HG03064 (cell line): ENCODE measurements around the gene FEZ2.
A peak's percentile ranks its signal among the peaks of the same experiment; 100 is the strongest.

Experiments used
- ATAC-seq: cut with Tn5 transposase; IDR thresholded peaks from one replicate; pipeline ENCODE4 v1.9.1; 2021; ENCODE audit warnings: low read depth; ENCODE audit not compliant: unreplicated experiment

The FEZ2 gene

DNA sequence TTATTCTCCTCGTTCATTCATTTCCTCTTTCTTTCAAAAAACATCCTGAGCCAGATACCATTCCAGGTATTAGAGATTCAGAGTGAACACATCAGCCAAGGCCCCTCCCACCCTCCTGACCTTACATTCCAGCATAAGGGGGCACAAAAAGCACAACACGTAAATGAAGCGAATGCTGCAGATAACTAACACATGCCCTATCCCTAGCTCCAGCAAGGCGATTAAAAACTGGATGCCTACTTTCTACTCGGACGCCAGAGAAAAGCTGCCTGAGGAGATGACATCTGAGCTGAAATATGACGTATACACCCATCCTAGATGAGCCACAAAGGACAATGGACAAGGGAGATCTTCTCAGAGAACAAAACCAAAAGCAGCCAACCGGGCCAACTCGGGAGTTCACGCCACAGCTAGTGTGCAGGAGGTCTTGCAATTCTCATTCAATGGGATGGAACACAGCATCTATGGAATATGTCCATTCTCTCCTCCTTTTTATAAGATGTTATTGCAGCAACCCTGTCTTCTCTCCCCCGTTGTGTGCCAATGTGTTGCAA lies 33.5 kb downstream of the FEZ2 start:
- no peak for ATAC-seq

DNA sequence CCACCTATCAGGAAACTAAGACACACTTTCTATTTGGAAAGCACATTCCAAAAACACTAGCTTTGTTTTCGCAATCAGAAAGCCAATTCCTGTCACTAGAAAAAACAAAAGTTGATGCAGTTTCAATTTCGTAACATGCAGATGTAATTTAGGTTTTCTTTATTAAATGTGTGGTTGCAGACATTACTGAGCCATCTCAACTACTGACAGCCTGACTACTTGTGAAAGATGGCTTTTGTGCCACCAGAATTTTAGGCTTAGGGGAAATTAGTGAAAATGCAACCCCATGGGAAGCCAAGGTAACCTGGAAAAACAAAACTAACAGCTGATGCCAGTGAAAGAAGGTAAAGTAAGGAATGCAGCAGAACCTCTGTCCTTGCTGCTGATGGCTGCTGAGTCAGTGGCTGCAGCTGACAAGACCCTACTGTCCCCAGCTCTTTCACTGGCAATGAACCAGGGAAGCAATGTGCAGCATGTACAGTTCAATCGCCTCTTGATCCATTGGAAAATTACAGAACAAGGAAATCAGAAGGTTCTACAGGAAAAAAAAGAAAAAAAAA lies 34.9 kb downstream of the FEZ2 start:
- ATAC-seq = no peak

DNA sequence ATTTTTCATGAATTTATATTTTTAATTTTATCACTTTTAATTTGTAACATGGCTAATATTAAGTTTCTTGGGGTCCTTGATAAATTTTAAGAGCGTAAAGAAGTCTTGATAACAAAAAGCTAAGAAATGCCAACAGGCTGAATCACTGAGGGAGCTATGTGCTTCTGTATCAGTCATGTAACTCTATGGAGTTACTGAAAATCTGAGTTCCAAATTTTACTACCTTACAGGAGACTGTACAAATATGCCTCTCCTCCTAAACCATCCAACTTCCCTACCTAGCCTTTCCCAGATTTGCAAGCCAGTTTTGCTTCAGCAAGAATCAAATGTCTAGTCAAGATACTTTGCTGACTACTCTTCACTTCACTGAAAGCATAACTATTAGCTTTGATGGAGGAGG lies 35.7 kb downstream of the FEZ2 start:
- no peak for ATAC-seq

DNA sequence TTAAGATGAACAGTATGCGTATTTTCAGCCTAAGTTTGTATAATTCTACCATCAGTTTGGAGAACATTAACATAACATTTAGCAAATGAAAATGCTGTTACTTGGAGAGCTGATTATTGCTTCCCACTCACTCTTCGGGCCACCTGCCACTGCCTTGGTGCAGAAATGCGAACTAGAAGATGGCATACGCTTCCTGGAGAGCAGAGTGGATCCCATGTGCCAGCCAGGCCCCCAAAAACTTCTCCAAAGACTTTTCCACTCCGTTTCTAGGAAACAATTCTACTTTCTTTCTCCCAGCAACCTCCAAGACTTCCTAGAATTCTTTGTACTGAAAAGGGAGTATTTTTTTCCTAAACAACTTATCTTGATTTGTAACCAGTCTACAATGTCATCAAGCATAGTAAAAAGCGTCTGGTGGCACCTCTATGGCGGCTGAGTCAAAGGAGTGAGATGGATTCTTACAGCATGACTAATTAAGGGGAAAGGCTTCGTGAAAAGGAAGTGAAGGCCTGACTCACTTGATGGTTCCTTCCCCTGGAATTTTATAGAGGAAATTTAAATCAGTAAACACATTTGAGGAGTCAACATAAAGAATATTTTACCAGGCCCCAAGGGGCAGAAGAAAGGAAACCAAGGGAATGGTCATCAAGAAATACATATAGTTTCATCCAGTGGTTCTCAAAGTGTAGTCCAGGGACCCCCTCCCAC lies 36.6 kb downstream of the FEZ2 start:
- no peak for ATAC-seq

DNA sequence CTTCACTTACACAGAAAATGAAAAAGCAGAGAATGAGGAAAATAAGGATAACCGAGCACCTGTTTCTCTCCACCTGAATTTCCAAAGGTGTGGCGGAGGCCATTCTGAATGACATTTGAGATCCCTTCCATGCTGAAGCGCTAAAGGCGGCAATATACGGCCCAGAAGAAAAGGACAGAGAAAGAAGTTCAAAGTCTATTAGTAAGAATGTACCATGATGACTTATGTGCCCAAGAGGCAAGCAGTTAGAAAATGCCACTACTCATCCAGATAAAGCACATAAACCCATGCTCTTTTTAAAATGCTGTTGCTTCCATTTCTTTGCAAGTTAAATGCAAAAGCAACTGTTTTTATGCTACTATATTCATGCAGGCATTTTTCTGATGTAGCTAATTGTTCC lies 37.2 kb downstream of the FEZ2 start:
- ATAC-seq = no peak

DNA sequence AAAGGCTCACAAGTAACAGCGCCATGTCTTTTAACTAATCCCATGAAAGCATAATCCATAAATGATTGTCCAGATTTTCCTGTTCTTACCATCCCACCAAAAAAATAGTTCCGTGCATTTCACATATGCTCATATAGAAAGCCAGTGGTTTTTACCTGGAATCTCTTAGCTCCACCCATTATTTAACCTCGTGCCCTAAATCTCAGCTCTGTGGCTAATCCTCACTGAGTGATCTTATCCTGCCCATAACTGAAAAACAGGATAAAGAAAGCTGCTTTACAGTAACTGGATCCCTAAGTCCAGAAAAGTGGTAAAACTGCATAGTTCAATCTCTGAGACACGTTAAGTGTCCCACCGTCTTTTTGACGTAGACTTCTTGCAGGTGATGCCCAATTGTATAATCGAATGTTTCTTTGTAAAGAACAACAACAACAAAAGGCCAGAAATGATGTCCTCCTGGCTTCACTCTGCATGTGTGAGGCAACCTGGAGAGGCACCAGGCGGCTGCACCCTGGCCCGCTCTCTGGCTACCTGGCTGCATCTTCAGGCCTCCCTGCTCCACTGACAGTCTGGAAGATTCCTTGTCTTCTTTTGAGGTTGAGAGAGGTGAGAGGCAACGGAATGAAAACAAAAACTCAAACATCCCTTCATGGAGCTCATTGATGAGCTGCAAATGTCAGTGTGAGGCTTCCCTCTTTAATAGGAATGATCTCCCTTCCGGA lies 38.6 kb downstream of the FEZ2 start:
- ATAC-seq = no peak

DNA sequence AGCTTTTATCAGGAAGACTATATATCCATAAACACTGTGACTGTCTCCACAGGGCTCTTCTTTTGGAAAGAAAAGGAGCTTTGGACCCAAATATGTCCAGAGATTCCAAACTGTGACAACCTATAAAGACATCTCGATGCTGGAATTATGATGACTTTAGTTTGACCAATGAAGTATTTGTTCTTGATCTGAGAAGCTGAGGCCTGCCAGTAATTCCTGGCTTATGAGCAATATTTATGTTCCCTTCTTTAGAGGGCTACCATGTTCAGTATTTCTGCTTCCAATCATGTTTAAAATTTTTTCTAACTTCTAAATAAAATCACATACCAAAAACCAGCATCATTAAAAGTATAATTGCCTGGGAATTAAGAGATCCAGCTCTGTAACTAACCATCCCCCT lies 41.1 kb downstream of the FEZ2 start:
- ATAC-seq = no peak

DNA sequence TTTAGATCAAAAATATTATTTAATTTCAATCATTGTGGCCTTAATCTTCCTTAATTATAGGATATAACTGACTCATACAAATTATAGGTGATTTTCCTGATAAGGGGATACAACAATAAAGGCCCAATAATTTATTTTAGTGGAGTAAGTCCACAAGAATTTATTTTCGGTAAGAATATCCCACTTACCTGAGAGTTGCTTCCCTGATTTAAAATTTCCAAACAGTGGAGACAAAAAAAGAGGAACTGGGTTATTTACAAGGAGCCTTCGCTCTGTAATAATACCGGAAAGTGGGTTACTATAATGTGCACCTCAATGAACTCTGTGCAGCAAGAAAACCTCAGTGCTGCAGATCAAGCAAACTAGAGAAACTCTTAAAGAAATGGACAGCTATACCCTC lies 42.2 kb downstream of the FEZ2 start:
- no peak for ATAC-seq

DNA sequence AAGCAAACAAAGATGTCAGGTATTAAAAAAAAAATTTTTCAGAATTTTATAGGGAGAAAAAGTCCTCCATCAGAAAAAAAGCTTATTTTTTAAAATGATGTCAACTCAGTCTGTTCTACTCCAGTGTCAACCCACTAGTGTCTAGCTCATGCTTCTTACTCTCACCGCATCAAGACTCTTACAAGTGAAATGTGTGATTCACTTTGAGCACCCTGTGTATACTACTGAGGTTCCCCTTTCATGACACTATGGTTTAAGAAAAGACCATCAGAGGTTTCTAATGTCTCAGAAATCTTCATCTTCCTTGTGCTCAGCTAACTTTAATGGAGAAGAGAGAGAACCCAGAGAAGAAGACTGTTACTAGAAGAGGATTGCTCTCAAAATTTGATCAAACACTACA lies 43.4 kb downstream of the FEZ2 start:
- ATAC-seq = no peak

DNA sequence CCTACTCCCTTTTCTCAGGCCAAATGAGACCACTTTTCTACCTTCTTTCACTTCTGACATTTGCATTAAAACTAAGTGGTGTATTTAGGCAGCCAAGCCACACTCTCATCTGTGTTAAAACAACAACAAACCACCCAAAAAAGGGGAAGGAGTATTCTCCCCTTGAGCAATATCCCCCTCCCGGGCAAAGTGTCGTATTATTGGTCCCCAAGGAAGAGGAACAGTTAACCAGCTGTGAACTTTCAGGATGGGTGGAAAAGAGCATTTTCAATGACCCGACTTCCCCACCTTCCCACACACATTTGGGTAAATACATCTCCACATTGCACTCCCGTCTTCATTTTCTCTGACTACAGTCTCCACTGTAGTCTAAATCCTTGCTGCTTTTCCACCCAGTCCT lies 44.3 kb downstream of the FEZ2 start:
- no peak for ATAC-seq

DNA sequence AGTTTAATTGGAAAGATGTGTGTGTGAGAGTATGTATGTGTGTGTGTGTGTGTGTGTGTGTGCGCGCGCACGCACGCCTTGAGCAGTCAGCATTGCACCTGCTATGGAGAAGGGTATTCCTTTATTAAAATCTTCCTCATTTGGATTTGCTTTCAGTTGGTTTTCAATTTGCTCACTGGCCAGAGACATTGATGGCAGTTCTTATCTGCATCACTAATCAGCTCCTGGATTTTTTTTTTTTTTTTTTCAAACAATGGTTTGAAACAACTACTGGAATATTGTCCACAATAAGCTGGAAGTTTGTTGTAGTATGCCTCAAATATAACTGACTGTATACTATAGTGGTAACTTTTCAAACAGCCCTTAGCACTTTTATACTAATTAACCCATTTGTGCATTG lies 48.0 kb downstream of the FEZ2 start:
- ATAC-seq = no peak

DNA sequence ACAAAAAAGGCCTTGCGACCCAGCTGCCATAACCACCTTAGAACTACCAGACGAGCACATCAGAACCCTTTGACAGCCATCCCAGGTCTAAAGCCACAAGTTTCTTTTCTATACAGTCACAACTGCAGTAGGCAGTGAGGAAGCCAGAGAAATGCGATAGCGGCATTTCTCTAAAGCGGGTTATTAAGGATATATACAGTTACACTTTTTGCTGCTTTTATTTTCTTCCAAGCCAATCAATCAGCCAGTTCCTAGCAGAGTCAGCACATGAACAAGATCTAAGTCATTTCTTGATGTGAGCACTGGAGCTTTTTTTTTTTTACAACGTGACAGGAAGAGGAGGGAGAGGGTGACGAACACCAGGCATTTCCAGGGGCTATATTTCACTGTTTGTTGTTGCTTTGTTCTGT lies 48.8 kb downstream of the FEZ2 start:
- ATAC-seq = no peak

DNA sequence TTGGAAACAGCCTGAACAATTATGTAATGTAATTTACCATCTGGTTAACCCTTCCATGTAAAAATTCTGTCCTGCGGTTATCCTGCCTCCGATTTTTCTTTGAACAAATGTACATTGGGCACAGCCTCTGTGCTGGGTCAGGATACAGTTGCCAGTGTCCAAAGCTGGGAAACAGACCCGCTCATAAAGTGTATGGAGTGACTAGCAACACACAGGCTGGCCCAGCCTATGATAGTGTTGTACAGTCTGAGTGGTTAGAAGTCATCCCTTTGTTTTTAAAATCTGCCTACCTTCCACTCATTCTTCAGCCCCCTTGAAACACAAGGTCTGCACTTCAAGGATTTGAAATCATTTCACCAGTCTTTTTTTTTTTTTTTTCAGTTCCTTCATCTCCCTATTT lies 50.1 kb downstream of the FEZ2 start:
- no peak for ATAC-seq

DNA sequence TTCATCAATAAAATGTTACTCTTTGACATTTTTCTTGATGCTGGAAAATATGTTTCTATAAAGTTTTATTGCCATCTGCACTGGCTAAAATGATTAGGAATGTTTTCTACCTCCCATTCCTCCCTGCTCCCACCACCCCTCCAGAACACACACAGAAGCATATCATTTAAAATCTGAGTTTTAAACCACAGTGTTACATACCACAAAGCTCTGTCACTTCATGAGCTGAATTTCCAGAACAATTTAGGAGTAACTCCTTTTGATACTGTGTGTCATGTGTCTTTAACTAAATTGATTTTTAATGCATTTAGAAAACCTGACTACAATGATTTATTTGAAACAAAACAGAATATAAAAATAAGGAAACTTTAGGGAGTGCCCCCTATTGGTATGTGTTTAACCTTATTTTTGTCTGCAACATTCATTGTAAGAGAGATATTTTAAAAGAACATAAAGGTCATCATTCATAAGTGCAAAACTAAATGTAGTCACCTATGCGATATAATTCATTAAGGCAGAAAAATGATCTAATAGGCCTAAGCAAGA lies 52.0 kb downstream of the FEZ2 start:
- no peak for ATAC-seq

DNA sequence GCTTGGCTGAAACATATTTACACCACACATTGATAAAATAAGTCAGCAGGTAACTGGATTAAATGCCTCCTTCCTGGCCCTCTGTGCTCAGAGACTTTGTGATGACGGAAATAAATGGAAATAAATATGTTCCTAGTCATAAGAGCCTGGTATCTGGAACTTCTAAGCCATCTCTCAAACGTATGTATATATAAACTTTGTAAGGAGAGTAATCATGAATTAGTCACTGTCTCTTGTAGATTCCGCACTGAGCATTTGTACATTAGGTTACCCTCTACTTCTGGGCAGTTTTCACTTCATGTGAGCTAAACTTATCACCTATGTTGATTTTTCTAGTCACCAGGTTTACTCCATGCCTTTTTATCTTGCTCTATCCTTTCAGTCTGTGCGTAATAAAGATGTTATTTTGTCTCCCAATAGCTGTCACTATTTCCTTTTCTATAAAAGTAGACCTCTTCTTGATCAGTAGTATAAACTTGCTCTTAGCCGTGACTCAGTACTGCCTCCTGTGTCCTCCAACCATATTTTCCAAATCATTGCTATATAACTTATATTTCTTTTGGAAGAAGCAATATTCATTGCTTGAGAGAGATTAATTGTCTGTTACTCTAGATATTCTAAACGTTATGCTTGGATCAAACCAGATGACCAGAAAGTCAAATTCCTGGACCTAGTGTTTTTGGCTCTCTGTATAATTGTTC lies 53.2 kb downstream of the FEZ2 start:
- no peak for ATAC-seq

DNA sequence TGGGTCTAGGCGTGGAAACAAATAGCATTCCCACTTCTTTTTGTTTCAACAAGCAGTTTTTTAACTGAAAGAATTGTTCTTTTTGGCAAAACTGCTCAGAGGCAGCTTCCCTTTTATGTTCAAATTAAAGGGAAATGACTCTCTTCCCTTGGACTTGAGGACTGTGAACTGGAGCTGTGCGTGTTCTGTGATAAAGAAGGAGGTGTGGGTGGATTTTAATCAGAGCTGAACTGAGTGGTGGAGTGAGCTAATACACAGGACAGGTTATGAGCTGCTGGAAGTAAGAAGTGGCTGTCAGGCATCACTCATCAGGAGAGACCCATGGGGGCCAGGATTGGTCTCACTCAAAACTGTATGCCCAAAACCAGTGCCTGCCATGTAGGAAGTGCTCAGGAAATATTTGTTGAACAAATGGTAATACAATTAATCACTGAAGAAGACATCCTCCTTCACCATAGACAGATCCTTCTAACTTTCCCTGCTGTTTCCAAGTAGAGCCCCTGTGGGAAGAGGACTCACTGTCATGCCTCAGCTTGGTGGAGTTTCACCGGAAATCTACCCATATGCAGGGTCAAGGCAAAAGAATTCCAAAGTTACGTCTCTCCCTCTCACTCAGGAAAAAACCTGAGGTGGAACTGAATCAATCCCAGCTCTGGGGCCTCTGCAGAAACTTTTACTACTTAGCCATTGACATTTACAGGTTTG lies 55.9 kb downstream of the FEZ2 start:
- no peak for ATAC-seq

DNA sequence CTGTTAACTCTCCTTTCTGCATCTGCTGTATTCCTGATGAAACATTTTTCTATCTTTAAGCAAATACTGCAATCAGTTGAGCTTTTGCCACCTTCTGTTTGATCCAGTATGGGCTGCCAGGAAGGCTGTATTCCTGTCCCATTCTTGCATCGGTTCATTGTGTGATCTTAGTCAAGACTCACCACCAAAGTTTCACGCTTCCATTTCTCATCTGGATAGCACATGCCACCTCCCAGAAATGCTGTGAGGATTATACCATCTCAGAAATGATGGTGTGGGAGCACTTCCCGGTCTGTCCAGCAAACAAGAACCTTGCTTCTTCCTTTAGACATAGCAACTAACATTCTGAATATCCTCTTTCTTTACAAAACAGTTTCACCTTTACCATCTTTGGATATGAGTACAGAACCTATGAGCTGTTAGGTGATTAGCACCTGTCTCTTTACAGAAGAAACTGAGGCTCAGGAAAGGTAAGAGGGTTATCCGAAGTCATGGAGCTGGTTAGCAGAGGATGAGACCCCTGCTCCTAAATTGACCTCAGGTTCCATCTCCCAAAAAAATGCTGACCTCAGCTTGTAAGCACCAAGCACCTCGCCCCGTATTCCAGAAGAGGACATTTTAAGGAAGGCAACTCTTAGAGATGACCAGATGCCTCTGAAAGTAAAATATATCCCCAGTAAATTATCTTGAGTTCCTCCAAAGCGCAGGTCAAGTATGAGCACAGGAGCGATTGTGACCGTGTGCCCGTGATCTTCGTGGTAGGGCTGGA lies 56.8 kb downstream of the FEZ2 start:
- ATAC-seq = no peak

DNA sequence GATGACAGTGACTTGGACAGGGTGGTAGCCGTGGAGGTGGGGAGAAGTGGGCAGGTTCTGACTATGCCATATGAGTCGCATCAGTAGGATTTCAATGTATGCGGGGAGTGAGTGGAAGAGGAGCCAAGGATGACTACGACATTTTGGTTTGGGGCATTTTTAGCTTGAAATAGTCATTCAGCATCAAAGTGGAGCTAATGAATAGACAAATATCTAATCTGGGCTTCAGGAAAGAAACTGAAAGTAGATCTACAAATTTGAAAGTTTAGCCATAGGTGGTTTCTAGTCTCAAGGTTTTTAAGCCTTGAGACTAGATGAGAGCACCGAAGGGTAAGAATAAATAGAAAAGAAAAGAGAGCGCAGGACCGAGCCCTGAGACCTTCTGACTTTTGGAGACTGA lies 58.3 kb downstream of the FEZ2 start:
- peak; percentile 73 for ATAC-seq

DNA sequence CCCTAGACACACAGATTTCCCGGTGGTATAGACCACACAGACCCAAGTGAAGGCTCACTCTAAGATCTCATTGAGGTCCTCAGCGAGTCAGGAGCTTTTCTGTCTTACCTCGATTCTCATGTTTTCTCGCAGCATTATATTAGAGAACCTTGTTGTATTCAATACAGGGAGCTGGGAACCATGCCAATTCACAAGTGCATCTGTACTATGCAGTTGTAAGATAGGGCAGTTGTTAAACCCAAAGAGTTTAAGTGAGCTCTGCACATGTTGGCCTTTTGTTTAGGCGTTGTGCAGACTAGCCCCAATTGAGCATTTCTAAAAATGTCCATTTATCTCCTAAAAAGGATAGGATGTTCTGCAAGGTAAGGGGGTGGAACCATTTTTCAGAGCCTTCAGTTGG lies 59.6 kb downstream of the FEZ2 start:
- ATAC-seq = no peak

DNA sequence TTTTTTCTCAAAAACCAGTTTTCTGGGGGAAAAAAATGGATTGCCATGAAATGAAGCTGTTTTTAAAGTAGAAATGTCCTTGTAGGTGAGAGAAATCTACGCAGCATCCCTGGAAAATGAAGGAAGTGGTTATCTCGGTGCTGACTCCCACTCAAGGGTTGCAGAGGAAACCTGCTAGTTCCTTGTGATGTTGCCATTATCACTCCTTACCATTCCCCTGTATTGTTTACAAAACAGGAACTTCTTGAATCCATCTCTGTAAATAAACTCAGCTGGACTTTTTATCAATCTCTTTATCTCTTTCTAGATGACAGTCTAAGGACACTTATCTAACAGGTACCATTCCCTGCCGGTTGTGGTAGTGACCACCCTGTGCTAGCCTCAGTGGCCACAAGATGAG lies 61.2 kb downstream of the FEZ2 start:
- no peak for ATAC-seq
